NCI-H2196 (cell line): ENCODE results near the gene LIMA1.
"Not testable (repeated sequence)": the region's sequence is repeated elsewhere in the genome, so short reads cannot be mapped to it uniquely, and the experiment has no call there.

ENCODE experiments used
- DNase-seq: peaks from one replicate; lab custom pipeline; 2025; ENCODE audit not compliant: unreplicated experiment; lab: John Stamatoyannopoulos, UW

The LIMA1 gene

DNA sequence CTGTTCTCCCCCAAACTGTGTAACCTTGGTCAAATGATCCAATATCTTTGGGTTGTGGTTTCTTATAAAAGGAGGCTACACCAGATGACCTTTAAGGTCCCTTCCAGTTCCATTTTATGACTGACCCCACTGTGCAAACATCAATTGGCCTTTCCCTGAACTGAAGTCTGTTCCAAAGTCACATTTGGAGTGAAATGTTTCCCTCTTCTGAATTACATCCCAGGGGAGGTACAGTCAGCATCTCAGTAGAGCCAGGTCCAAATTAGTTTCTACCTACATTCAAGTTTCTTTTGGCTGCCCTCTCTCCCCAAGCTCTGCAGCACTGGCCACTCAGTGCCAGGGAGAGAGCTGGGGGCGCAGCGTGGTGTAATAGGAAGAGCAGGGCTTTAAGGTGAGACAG is 34.4 kb downstream of the LIMA1 start:
- no peak for DNase-seq

GRCh38 chr12:50248411-50248810 is 34.9 kb downstream of the LIMA1 start:
- no peak for DNase-seq

DNA sequence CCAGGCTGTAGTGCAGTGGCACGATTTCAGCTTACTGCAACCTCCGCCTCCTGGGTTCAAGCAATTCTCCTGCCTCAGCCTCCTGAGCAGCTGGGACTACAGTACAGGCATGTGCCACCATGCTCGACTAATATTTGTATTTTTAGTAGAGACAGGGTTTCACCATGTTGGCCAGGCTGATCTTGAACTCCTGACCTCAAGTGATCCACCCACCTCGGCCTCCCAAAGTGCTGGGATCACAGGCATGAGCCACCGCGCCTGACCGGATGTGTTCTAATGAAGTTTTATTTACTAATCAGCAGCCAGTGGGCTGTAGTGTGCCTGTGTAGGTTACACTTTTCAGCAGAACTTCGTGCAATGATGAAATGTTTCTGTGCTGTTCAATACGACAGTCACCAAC is 35.7 kb downstream of the LIMA1 start:
- DNase-seq = not testable (repeated sequence)

DNA sequence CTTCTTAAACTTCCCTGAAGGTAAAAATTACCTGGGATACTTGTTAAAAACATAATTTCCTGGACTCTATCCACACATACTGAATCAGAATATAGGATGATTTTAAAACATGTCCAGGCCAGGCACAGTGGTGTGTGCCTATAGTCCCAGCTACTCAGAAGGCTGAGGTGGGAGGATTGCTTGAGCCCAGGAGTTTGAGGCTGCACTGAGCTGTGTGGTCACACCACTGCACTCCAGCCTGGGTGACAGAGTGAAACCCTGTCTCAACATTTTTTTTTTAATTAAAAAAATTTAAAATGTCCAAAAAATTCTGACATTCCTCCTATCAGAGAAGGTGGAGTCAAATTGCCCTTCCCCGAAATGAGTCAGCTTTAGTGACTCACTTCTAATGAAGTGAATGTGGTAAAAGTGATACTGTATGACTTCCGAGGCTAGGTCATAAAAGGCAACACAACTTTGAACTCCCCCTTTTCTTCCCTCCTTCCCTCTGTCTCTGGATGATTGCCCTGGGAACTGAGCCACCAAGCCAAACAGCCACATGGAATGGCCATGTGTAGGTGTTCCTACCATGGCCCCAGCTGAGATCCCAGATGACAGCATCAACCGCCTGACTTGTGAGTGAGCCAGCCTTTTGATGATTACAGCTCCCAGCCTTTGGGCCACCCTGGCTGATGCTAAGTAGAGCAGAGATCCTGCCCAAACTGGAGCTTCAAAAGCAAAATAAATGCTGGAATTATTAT is 36.3 kb downstream of the LIMA1 start:
- DNase-seq = peak; percentile 56

DNA sequence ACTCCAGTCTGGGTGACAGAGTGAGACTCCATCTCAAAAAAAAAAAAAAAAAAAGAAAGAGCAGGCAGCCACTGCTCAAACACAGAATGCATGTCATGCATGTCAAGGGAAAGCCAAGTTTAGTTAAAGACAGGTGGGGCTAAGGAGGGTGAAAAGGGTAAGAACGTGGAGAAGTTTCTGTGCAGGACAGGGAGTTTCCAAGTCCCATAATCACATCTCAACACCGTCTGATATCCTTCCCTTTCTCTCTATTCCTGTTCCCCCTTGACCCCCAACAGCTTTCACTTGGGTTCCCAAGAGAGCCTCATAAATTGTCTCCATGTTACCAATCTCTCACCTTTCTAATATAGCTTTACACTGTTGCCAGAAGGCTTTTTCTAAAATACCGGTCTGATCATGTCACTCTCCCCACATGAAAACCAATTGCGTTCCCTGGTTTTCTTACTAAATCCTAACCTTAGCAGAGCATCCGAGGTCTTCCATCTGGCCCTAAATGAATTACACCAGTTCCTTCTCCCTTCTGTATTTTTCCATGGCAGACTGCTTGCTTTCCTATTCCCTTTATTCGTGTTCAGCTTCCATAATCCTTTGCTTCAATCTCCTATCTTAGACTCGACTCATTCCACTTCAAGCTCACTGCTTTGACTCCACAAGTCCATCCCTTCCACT is 37.0 kb downstream of the LIMA1 start:
- DNase-seq = no peak

DNA sequence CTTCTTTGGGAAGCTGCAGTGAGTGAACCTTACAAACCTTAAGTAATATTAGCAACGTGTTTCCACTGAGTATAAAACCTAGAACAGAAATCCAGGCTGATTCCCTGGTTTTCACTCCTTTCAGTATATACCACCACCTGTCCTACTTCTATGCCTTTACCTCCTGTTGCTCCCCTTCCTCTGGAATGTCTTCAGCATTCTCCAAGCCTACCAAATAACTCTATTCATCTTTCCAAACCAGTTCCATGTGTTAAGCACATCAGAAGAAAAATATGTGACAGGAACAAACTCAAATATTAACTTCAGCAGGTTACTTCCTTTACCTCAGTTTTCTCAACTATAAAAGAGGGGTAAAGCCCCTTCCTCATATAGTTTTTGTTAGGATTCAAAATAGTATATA is 39.8 kb downstream of the LIMA1 start:
- DNase-seq = no peak

DNA sequence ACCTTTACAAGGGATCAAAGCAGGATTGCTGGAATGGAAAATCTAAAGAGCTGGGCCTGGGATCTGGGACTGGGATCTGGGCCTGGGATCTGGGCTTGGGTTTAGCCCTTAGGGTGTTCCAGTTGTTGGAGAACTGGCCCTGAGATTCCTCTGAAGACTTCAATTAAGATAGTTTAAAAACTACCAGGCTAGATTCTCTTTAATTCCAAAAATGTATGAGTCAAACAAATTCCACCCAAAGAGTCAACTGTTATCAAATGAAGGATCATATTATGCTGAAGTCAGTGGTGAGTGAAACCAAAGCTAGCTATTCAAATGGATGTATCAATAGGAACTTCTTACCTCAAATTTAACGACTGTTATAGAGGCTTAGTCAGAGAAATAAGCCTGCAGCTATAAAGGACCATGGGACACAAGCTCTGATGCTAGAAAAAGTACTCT is 40.5 kb downstream of the LIMA1 start:
- no peak for DNase-seq

- peak; percentile 52 for DNase-seq
Measured at GRCh38 chr12:50241178-50241577, 42.1 kb downstream of the LIMA1 start.

DNA sequence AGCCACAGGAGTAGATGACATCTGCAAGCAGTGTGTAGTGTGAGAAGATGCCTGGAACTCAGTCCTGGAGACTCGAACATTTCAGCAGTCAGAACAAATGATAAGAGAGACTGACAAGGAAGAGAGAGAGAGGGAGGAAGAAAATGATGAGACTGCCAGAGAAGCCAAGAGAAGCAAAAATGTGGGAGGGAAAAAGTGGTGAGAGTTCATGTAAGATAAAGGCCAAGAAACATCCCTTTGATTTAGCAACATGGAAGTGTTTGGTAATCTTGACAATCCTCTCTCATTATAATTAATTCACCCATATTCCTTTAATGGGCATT is 42.6 kb downstream of the LIMA1 start:
- DNase-seq = no peak

GRCh38 chr12:50240096-50240791 is 43.1 kb downstream of the LIMA1 start:
- no peak for DNase-seq

- DNase-seq = no peak
Measured at GRCh38 chr12:50239355-50239891, 43.9 kb downstream of the LIMA1 start.

- DNase-seq = no peak
Measured at GRCh38 chr12:50234347-50234746, 49.0 kb downstream of the LIMA1 start.

DNA sequence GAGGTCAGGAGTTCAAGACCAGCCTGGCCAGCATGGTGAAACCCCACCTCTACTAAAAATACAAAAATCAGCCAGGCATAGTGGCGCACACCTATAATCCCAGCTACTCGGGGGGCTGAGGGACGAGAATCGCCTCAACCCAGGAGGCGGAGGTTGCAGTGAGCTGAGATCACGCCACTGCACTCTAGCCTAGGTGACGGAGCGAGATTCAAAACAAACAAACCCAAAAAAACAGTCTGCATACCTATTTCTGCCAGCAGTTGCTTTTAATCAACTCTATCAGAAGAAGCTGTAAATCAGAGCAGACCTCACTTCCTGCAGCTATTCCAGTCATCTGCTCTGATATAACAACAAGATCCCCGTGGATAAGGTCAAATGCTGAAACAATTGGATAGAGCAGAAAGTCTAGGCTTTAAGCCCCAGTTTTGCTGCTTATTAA is 50.5 kb downstream of the LIMA1 start:
- no peak for DNase-seq

DNA sequence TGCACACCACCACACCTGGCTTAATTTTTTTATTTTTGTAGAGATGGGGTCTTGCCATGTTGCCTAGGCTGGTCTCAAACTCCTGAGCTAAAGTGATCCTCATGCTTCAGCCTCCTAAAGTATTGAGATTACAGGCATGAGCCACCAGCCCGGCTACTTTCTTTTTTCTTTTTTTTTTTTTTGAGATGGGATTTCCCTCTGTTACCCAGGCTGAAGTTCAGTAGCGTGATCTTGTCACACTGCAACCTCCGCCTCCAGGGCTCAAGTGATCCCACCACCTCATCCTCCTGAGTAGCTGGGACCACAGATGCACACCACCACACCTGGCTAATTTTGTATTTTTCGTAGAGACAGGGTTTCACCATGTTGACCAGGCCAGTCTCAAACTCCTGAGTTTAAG is 51.1 kb downstream of the LIMA1 start:
- no peak for DNase-seq

DNA sequence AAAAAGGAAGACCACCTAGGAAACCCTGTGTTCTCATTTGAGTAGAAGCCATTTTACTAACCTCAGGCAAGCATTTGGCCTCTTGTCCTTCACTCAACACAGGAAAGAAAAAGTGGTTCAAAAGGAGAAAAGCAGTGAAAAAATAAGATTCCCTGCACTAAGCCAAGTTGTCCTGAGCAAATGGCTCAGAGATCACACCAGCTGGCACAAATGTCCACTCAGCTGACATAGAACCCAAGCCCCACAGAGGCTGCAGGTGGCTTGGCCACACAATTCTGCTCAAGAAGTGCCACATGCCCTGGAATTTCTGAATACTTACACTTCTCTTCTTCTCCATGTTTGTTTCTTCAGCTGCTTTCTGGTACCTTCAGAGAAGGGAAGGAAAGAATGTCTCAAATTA is 52.0 kb downstream of the LIMA1 start:
- DNase-seq = no peak

- no peak for DNase-seq
Measured at GRCh38 chr12:50230217-50230616, 53.1 kb downstream of the LIMA1 start.

DNA sequence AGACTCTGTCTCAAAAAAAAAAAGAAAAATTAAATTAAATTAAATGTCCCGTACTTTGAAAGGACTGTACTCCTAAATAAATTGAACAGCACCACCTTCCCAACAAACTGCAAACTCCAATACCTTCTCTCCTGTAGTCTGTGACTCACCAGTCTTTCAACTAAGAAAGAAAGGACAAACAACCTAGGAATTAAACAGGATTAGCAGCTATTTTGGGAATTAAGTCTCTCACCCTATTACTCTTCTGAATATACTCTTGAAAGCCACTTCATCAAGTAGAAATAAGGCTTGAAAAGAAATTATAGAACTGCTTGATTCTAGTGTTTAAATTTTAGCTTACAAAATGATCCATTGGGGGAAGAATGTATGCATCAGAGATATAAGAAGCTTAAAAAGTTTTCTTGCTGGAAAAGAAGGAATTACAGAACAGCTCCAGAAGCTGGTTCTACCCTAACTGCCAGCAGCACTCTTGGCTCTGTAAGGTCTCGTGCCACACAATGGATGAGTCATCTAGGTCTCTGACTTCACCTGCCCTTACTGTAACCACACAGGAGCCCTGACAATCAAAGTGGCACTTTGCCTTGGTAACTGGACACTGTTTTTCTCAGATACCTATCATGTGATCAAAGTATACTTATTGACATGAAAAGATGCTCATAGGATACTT is 59.2 kb downstream of the LIMA1 start:
- peak; percentile 93 for DNase-seq

DNA sequence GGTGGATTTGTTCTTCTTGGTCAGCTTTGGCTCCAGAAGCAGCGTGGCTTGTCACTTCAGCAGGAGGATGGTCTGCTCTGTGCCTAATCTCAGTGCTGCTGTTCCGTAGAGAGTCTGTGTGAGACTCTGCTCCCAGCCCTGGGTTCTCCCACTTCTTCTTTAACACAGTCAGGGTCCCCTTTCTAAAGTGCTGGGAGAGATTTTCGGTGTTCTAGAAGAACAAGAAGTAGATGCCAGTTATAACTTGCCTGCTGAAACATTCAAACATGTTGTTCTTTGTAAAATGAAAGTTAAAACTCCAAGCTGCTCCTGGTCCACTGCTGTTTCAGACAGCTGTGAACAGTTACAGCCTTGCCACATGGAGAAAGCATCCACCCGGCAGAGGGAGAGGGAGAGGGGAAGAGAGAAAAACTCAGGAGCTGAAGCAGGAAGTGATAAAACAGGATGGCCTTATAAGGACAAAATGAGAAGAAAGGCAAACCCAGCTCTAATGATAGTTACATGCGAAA is 61.0 kb downstream of the LIMA1 start:
- peak; percentile 62 for DNase-seq

DNA sequence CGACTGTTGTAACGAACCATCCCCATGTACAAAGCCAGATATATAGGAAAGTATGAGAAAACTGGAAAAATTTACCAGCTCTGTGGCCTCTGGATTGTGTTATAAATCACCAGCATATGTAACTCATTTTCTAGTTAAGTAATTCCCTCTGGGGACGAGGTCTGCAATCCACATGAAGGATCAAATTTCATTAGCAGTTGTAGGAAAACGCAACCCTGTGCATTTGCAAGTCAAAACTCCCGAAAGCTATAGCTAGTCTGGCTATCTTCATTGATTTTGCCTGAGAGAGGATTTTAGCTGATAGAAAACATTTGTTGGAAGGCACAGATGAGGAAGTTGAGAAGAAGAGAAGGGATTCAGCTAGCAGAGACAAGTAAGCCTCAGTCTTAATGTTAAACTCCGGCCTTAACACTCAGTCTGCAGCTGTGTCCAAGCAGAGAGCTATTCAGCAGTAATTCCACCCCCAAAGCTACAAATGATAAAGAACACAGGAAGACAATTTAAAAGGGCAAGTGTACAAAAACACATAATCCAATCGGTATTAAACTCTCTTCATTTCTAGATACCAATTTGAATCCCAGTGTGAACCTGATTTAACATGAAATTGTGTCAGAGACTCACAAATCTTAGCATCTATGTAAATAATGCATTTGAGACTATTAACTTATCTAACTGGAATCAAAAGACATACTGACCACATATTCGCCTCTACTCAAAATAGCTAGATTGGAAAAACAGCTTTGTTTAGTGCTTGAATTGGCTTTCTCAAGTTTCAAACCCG is 61.9 kb downstream of the LIMA1 start:
- DNase-seq = no peak

DNA sequence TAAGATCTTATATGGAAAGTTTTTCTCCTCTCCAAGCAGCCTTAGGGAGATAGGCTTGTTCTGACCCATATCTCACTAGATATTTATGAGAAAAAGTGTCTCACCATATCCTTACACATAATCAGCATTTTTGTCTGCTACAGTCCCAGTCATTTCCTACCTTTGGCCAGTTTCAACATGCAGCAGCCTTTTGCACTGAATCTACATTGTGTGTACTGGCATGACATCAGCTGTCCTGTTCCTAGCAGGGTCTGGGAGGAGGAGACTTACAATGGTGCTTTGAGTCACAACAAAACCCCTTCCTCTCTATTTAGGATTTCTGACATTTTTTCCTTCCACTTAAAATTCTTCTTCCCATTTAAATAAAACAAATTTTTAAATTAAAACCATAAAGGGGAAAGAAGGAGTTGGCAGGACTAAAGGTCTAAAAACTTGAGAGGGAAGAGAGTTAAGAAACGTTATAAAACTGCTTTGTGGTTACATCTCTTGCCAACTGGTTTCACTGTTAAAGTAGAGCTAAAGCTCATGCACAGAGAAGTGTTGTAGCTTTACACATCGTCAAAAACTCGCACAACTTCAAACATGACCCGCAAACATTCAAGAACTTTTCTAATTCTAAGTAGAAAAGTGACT is 62.8 kb downstream of the LIMA1 start:
- DNase-seq = no peak
